Measurements from ENCODE around the gene KRTAP5-3.

DNA sequence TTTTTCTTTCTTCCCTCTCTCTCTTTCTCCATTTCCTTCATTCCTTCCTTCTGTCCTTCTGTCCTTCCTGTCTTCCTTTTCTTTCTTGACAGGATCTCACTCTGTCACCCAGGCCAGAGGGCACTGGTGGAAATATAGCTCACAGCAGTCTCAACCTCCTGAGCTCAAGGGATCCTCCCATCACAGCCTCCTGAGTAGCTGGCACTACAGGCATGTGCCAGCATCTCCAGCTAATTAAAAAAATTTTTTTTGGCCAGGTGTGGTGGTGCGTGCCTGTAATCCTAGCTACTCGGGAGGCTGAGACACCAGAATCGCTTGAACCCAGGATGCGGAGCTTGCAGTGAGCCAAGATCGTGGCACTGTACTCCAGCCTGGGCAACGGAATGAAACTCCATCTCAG lies 31.4 kb downstream of the KRTAP5-3 start:
- TF ChIP-seq FOXM1 (IDR thresholded peaks at IDR 0.05; ENCODE audit: borderline replicate concordance) (no peak), LEF1 (IDR thresholded peaks at IDR 0.05; ENCODE audit: borderline replicate concordance) (no peak), ARNT (IDR thresholded peaks at IDR 0.05) (no peak), ELF4 (IDR thresholded peaks at IDR 0.05) (no peak), SP1 (IDR thresholded peaks at IDR 0.05) (no peak), BHLHE40 (IDR thresholded peaks at IDR 0.05; ENCODE audit: borderline replicate concordance) (no peak), TARDBP (IDR thresholded peaks at IDR 0.05) (no peak), NFRKB (IDR thresholded peaks at IDR 0.05) (no peak), SUZ12 (IDR thresholded peaks at IDR 0.05) (no peak)
- TF ChIP-seq, protein P1, sequence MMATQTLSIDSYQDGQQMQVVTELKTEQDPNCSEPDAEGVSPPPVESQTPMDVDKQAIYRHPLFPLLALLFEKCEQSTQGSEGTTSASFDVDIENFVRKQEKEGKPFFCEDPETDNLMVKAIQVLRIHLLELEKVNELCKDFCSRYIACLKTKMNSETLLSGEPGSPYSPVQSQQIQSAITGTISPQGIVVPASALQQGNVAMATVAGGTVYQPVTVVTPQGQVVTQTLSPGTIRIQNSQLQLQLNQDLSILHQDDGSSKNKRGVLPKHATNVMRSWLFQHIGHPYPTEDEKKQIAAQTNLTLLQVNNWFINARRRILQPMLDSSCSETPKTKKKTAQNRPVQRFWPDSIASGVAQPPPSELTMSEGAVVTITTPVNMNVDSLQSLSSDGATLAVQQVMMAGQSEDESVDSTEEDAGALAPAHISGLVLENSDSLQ (IDR thresholded peaks at IDR 0.05), result no peak

Data from HEK293T (cell line).